NCI-H526 treated with DMSO at 0.1 percent for 48 hours (cell line): ENCODE measurements around the gene FAM47E.
"Not testable (repeated sequence)": the region's sequence is repeated elsewhere in the genome, so short reads cannot be mapped to it uniquely, and the experiment has no call there.

ENCODE experiments used
- DNase-seq: peaks from one replicate; lab custom pipeline; 2025; lab: John Stamatoyannopoulos, UW

FAM47E gene

GRCh38 chr4:76270244-76271175 lies 19.0 kb downstream of the FAM47E start:
- DNase-seq: no peak

- DNase-seq: no peak
These were observed 19.7 kb downstream of the FAM47E start for GRCh38 chr4:76271248-76271647.

GRCh38 chr4:76272073-76272472 lies 20.6 kb downstream of the FAM47E start:
- no peak for DNase-seq

- no peak for DNase-seq
These were observed 21.1 kb downstream of the FAM47E start for GRCh38 chr4:76272582-76272981.

- DNase-seq: no peak
These were observed 21.5 kb downstream of the FAM47E start for GRCh38 chr4:76272999-76273398.

GRCh38 chr4:76275486-76276124 lies 24.1 kb downstream of the FAM47E start:
- DNase-seq: no peak

- DNase-seq: no peak
These were observed 25.3 kb downstream of the FAM47E start for GRCh38 chr4:76276813-76277212.

GRCh38 chr4:76277667-76278066 lies 26.1 kb downstream of the FAM47E start:
- no peak for DNase-seq

GRCh38 chr4:76278583-76278982 lies 27.1 kb downstream of the FAM47E start:
- DNase-seq: no peak

- no peak for DNase-seq
These were observed 27.9 kb downstream of the FAM47E start for GRCh38 chr4:76279462-76279861.

GRCh38 chr4:76280488-76281441 lies 29.2 kb downstream of the FAM47E start:
- no peak for DNase-seq

GRCh38 chr4:76281594-76281993 lies 30.1 kb downstream of the FAM47E start:
- not testable (repeated sequence) for DNase-seq

GRCh38 chr4:76282941-76283689 lies 31.6 kb downstream of the FAM47E start:
- no peak for DNase-seq

- no peak for DNase-seq
These were observed 32.4 kb downstream of the FAM47E start for GRCh38 chr4:76283900-76284299.

GRCh38 chr4:76287811-76288210 lies 36.3 kb downstream of the FAM47E start:
- not testable (repeated sequence) for DNase-seq

GRCh38 chr4:76292730-76293129 lies 41.2 kb downstream of the FAM47E start:
- no peak for DNase-seq

GRCh38 chr4:76293772-76294171 lies 42.3 kb downstream of the FAM47E start:
- no peak for DNase-seq

- no peak for DNase-seq
These were observed 44.8 kb downstream of the FAM47E start for GRCh38 chr4:76296286-76296820.

GRCh38 chr4:76298227-76298626 lies 46.7 kb downstream of the FAM47E start:
- DNase-seq: no peak

- DNase-seq: no peak
These were observed 48.5 kb downstream of the FAM47E start for GRCh38 chr4:76300012-76300411.
